K562 (cell line): Measurements from ENCODE around the gene FMNL2.

Experiments used
- CTCF ChIP-seq, 3 experiments: IDR thresholded peaks in 2 of 3; conservative IDR thresholded peaks in 1 of 3; 2 replicates each; pipeline ENCODE4 v1.5.1; 2011 to 2012; ENCODE audit warnings: low read length in 3 of 3, mild to moderate bottlenecking in 3 of 3, control low read depth in 2 of 3, improper control_type of control experiment in 1 of 3, inconsistent platforms in 1 of 3, low read depth in 1 of 3, mixed read lengths in 1 of 3, moderate library complexity in 1 of 3; ENCODE audit not compliant: insufficient read depth in 2 of 3
- ERF ChIP-seq: fragments of 450-650 bp; formaldehyde crosslinking; IDR thresholded peaks from 2 replicates; pipeline ENCODE4 v1.4.0; 2020; ENCODE audit warnings: mild to moderate bottlenecking, mixed read lengths
- EZH2 ChIP-seq: IDR thresholded peaks from 2 replicates; pipeline ENCODE4 v1.6.1; 2012; ENCODE audit warnings: low read depth, mild to moderate bottlenecking, inconsistent platforms, low read length, borderline replicate concordance
- HCFC1 ChIP-seq: IDR thresholded peaks from 2 replicates; pipeline ENCODE4 v1.6.1; 2012; ENCODE audit warnings: low read depth, low read length, improper control_type of control experiment
- L3MBTL2 ChIP-seq: fragments of 450-650 bp; IDR thresholded peaks from 2 replicates; pipeline ENCODE4 v1.6.1; 2016; ENCODE audit warnings: mild to moderate bottlenecking, moderate library complexity
- MYNN ChIP-seq, 2 experiments: sonication (generic); formaldehyde crosslinking in 1 of 2; IDR thresholded peaks; 2 replicates each; pipeline versions ENCODE4 v1.5.0 to v1.6.1; 2016 to 2020; ENCODE audit warnings: antibody characterized with exemption in 1 of 2, missing genetic modification reagents in 1 of 2
- POU5F1 ChIP-seq: fragments of 150-350 bp; IDR thresholded peaks from 2 replicates; pipeline ENCODE4 v1.6.1; 2014; ENCODE audit warnings: borderline replicate concordance, low read length, low read depth, mild to moderate bottlenecking; ENCODE audit not compliant: partially characterized antibody
- SMARCC2 ChIP-seq: fragments of 450-650 bp; IDR thresholded peaks from 2 replicates; pipeline ENCODE4 v1.6.1; 2017; ENCODE audit warnings: antibody characterized with exemption, moderate library complexity, mild to moderate bottlenecking, low read depth
- ZBTB26 ChIP-seq: fragments of 450-650 bp; formaldehyde crosslinking; IDR thresholded peaks from 2 replicates; pipeline ENCODE4 v1.4.0; 2022; ENCODE audit warnings: missing genetic modification characterization
- ZNF184 ChIP-seq: sonication (generic); formaldehyde crosslinking; IDR thresholded peaks from 2 replicates; pipeline ENCODE4 v1.5.0; 2020; ENCODE audit warnings: missing genetic modification reagents
- ZNF253 ChIP-seq: fragments of 250-450 bp; sonication (Bioruptor Pico); conservative IDR thresholded peaks from 2 replicates; pipeline ENCODE4 v1.6.1; 2021; ENCODE audit warnings: mild to moderate bottlenecking

GRCh38 chr2:152600697-152601096, 265.7 kb downstream of the FMNL2 start:
- TF ChIP-seq L3MBTL2: no peak
- no peak for TF ChIP-seq CTCF (IDR thresholded peaks at IDR 0.05 in 2 of 3, conservative IDR thresholded peaks at IDR 0.05 in 1 of 3; ENCODE audit: insufficient read depth in 2 of 3, low read depth in 1 of 3, low read length in 3 of 3)
- TF ChIP-seq MYNN (IDR thresholded peaks at IDR 0.05): no peak
- TF ChIP-seq MYNN (CRISPR knock-in tag; IDR thresholded peaks at IDR 0.05): no peak
- TF ChIP-seq ERF: no peak
- no peak for TF ChIP-seq SMARCC2
- no peak for TF ChIP-seq HCFC1
- no peak for TF ChIP-seq ZBTB26
- no peak for TF ChIP-seq POU5F1
- TF ChIP-seq EZH2: no peak
- no peak for TF ChIP-seq ZNF184 (CRISPR knock-in tag)
- TF ChIP-seq ZNF253 (CRISPR knock-in tag): no peak
